Activated naive CD4-positive, alpha-beta T cell treated with anti-CD3 and anti-CD28 coated beads, Interleukin-2, amount 10 ng/mL, durations not matched to agents 7 days and 5 days (primary cell): ENCODE measurements around the gene EHBP1L1.
A peak's percentile ranks its signal among the peaks of the same experiment; 100 is the strongest.

ENCODE experiments used
- CTCF ChIA-PET: fragments of 350-600 bp; sonication (Branson Sonifier 250); formaldehyde crosslinking; loops from one replicate; lab custom pipeline; 2021; ENCODE audit warnings: antibody characterized with exemption; lab: Charles Lee
- DNase-seq: peaks from one replicate; pipeline ENCODE4 v3.0.0-alpha.2; 2020
- H3K27ac Mint-ChIP-seq: one replicate; pipeline ENCODE4 v1.8.0; 2021; ENCODE audit warnings: mild to moderate bottlenecking, moderate library complexity, mixed read lengths
- H3K27me3 Mint-ChIP-seq: one replicate; pipeline ENCODE4 v1.8.0; 2021; ENCODE audit warnings: mild to moderate bottlenecking, mixed read lengths
- H3K36me3 Mint-ChIP-seq: one replicate; pipeline ENCODE4 v1.8.0; 2021; ENCODE audit warnings: mixed read lengths
- H3K4me1 Mint-ChIP-seq: one replicate; pipeline ENCODE4 v1.8.0; 2021; ENCODE audit warnings: mixed read lengths
- H3K4me3 Mint-ChIP-seq: one replicate; pipeline ENCODE4 v1.8.0; 2021; ENCODE audit warnings: mild to moderate bottlenecking, moderate library complexity, mixed read lengths
- H3K9me3 Mint-ChIP-seq: one replicate; pipeline ENCODE4 v1.8.0; 2021; ENCODE audit warnings: mixed read lengths

The EHBP1L1 gene

DNA sequence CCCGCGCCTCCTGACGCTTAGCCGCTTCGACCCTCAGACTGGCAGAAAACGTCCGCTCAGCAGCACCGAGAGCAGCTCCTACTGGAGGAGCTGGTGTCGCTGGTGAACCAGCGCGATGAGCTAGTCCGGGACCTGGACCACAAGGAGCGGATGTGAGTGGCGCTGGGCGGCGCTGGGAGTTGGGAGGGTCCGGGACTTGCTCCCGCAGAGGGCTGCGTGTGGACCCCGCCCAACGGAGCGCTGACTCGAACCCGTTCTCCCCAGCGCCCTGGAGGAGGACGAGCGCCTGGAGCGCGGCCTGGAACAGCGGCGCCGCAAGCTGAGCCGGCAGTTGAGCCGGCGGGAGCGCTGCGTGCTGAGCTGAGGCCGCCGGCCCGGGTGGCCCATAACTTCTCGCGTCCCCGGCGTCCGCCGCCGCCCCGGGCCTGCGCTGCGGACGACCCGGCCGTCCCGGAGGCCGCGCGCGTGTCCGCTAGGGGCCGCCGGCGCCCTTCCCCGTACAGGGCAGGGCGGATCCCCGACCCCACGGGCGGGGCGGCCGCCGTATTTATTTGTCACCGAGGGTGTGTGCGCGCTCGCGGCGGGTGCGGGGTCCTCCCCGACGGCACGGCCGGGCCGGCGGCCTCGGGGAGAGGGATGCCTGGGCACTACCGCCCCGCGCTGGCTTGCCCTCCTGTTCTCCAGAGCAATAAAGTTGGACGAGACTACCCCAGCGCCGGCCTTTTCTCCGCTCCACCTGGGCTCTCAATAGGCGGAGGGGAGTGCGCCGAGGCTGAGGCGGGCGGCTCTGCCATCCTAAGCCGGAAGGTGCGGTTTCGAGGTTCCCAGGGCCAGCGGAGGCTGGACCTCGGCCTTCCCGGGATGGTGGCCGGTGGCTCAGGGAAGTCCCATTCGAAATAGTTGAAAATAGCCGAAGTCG lies 16.3 kb downstream of the EHBP1L1 start:
- peaks cover 11% of the 10 kb centered on the region for H3K36me3 Mint-ChIP-seq
- H3K9me3 Mint-ChIP-seq: no peaks in the 10 kb centered on the region
- no peak for DNase-seq
- no peak overlapping the region for H3K27ac Mint-ChIP-seq
- no peaks in the 10 kb centered on the region for H3K27me3 Mint-ChIP-seq
- no peak overlapping the region for H3K4me3 Mint-ChIP-seq
- peaks cover 45% of the 10 kb centered on the region for H3K4me1 Mint-ChIP-seq
- CTCF ChIA-PET: interaction anchor here (0.7 to 3.0 kb wide), 10 partner anchors 8 to 226 kb away, joined by 3 to 30 read pairs (median 5); partner anchors contain the start of gene FAM89B

DNA sequence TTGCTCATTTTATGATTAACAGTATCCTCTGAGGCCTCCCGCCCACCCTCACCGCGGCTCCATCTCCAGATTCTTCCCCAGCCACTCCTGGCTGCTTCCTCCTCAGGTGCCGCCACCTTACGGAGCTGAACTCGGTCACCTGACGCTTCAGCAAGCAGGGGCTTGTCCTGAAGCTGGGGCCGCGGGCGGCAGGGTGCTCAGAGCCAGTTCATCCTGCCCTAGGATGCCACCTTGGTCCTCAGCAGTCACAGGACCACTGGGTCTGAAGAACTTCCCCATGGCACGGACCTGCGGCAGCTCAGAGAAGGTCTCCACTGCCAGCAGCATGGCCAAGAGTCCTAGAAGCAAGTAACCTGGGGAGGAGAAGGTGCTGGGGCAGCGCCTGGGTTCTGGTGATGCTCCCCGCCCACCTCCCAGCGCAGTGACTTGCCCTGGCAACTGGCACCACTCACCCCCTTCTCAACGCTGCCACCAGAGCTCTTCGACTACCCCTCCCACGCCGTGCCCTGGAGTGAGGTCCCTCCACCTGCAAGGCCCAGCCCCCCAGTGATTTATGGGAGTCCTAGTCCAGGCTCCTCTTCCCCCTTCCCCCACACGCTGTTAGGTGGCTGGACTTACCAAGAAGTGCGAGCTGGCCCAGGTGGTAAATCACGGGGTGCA lies 17.1 kb downstream of the EHBP1L1 start:
- peaks cover 15% of the 10 kb centered on the region for H3K36me3 Mint-ChIP-seq
- no peak overlapping the region for H3K27ac Mint-ChIP-seq
- no peaks in the 10 kb centered on the region for H3K27me3 Mint-ChIP-seq
- CTCF ChIA-PET: interaction anchor here (0.7 to 3.5 kb wide), 15 partner anchors 9 to 226 kb away, joined by 3 to 31 read pairs (median 6); partner anchors contain the start of genes EHBP1L1, FAM89B and ZNRD2
- H3K4me1 Mint-ChIP-seq: peaks cover 37% of the 10 kb centered on the region
- no peak overlapping the region for H3K4me3 Mint-ChIP-seq
- no peak for DNase-seq
- no peaks in the 10 kb centered on the region for H3K9me3 Mint-ChIP-seq

DNA sequence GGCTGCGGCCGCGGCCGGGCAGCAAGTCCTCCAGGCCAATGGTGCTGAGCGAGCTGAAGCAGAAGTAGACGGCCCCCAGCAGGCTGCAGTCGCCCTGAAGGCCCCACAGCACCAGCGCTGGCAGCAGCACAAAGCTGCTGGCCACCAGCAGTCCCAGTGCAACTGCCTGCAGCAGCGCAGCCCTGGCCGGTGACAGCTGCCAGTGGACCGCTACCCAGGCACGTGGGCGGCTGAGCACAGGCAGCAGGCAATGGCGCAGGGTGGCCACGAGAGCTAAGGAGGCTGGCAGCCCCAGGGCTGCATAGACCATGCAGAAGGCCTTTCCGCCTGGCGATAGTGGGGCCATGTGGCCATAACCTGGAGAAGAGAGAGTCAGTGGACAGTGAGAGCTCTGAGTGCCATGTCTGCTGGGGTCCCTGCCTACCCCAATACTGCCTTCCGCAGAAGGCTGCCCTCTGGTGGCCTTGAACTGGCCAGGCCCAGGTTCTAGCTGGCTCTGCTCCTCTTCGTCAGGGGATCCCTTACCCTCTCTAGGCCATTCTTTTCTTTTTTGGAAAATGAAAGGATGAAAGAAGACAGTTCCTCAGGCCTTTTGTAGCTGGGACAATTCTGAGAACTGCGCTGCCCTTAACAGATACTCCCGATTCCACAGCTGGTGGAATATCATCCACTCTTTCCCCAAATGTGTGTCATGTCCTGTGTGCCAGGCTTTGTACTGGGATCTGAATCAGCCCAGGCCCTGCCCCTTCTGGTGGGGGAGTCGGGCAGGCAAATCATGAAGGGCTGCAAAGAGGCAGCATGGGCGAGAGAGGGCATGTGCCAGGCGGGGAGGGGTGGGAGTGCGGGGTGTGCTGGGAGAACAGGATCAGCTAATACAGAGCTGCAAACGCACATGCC lies 17.9 kb downstream of the EHBP1L1 start:
- no peaks in the 10 kb centered on the region for H3K9me3 Mint-ChIP-seq
- H3K27ac Mint-ChIP-seq: peak overlapping the region; percentile 52
- DNase-seq: peak; percentile 59
- H3K36me3 Mint-ChIP-seq: peaks cover 14% of the 10 kb centered on the region
- CTCF ChIA-PET: interaction anchor here (0.6 to 3.5 kb wide), 24 partner anchors 10 to 557 kb away, joined by 3 to 31 read pairs (median 4); partner anchors contain the start of genes EHBP1L1, FAM89B, PCNX3 and ZNRD2
- H3K4me1 Mint-ChIP-seq: peaks cover 30% of the 10 kb centered on the region
- H3K4me3 Mint-ChIP-seq: no peak overlapping the region
- no peaks in the 10 kb centered on the region for H3K27me3 Mint-ChIP-seq

DNA sequence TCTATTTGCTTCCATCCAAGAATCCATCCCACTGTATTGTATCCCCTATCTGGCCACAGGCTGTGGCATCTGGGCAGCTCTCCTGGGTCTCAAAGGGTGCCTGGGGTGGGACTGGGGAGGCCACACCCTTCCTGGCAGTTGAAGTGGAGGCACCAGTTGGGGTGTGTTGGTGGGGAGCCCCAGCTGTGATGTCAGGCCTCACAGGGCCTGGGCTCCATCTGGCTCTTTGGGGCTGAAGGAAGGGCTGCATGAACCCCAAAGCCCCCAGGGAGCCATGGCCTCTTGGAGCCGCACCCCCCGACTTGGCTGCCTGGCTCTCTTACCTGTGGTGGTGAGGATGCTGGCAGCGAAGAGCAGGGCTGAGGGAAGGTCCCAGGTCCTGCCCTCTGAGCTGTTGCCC lies 19.3 kb downstream of the EHBP1L1 start:
- CTCF ChIA-PET: interaction anchor here (1.0 to 3.5 kb wide), 7 partner anchors 9 to 54 kb away, joined by 3 to 31 read pairs (median 21); partner anchors contain the start of genes EHBP1L1, FAM89B, PCNX3 and ZNRD2
- peaks cover 25% of the 10 kb centered on the region for H3K4me1 Mint-ChIP-seq
- H3K4me3 Mint-ChIP-seq: no peak overlapping the region
- peaks cover 17% of the 10 kb centered on the region for H3K36me3 Mint-ChIP-seq
- peak overlapping the region; percentile 67 for H3K27ac Mint-ChIP-seq
- no peak for DNase-seq
- H3K9me3 Mint-ChIP-seq: no peaks in the 10 kb centered on the region
- no peaks in the 10 kb centered on the region for H3K27me3 Mint-ChIP-seq

DNA sequence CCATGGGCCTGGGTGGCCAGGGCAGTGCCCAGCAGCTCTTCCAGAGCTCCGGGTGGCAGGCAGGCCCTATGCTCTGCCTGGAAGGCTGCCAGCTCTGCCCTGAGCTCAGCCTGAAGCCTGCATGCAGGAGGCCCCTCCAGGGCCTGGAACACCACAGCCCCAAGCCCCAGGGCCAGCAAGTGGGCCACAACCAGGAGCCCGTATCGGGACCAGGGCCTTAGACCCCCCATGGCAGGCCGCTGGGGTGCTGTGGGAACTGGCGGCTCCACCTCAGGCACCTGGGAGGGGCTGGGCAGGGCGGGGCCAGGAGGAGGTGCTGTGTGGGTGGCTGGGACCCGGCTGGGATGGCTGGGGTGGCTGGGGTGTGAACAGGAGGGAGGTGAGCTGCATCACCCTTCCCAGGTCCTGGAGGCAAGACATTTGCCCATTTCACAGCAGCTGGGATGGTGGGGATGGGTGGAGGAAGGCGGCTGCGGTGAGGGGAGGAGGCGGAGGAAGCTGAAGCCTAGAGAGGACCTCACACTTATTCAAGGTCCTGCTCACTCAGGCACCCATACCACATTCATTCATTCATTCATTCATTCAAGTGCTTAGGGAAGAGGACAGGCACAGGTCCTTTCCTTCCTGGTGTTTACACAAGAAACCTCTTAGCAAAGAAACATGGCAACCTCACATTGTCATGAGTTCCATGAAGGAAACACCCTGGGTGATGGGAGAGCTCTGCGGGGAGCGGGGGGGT lies 19.9 kb downstream of the EHBP1L1 start, which contains the start of gene KCNK7:
TSS of gene KCNK7 (minus strand) at position 258 of the 739 bp plus-strand sequence. CDS start at position 230, 28 bp downstream.
- Mint-ChIP-seq H3K27ac (peak within 1 kb of the TSS; percentile 67), H3K4me1 (peaks cover 25% of the 10 kb centered on the region), H3K27me3 (no peaks in the 10 kb centered on the region), H3K36me3 (peaks cover 13% of the 10 kb centered on the region), H3K9me3 (no peaks in the 10 kb centered on the region), H3K4me3 (no peak within 1 kb of the TSS)
- DNase-seq: no peak
- CTCF ChIA-PET: interaction anchor here (1.0 to 3.5 kb wide), 7 partner anchors 8 to 54 kb away, joined by 3 to 31 read pairs (median 15); partner anchors contain the start of genes EHBP1L1 and PCNX3

DNA sequence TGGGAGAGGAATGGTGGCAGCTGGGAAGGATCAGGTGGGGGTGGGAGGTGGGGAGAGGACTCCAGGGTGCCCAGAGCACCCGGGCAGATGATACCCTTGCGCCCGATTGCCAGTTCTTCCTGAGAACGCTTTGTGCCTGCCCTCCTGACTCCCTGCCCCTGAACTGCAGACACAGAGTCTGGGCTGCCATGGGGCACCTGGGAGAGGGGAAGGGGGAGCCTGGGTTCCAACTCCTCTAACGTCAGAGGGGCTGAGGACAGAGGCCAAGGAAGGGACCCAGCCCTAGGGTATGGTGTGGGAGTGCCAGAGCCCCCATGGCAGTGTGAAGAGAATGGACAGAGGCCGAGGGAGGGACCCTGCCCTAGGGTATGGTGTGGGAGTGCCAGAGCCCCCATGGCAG lies 20.7 kb downstream of the EHBP1L1 start:
- H3K4me1 Mint-ChIP-seq: peaks cover 25% of the 10 kb centered on the region
- H3K36me3 Mint-ChIP-seq: peaks cover 12% of the 10 kb centered on the region
- H3K4me3 Mint-ChIP-seq: no peak overlapping the region
- CTCF ChIA-PET: interaction anchor here (1.2 to 3.5 kb wide), 3 partner anchors 13 to 19 kb away, joined by 3 to 31 read pairs (median 3); partner anchors contain the start of genes EHBP1L1 and PCNX3
- no peaks in the 10 kb centered on the region for H3K9me3 Mint-ChIP-seq
- H3K27me3 Mint-ChIP-seq: no peaks in the 10 kb centered on the region
- H3K27ac Mint-ChIP-seq: peak overlapping the region; percentile 19
- no peak for DNase-seq

DNA sequence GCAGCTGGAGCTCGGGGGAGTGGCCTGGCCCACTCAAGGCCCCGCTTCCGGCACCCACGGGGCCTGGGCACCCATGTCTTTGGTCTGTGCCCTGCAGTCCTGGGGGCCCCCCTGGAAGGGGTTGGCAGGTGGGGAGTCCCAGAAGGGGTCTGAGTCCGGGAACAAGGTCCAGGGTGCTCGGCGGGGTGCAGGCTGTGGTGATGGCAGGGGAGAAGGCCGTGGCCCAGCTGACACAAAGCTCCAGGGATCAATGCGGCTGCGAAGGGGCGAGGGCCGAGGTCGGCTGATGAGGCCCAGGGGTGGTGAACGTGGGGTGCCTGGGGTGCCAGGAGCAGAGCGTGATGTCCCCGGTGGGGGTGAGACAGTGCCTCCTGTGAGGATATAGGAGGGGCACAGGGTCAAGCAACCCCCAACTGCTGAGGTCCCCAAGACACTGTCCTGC lies 22.4 kb downstream of the EHBP1L1 start:
- CTCF ChIA-PET: interaction anchor here (1.1 kb wide), 1 partner anchor 10 kb away, joined by 3 read pairs; no protein-coding TSS in a partner anchor
- H3K36me3 Mint-ChIP-seq: peaks cover 12% of the 10 kb centered on the region
- H3K9me3 Mint-ChIP-seq: no peaks in the 10 kb centered on the region
- no peaks in the 10 kb centered on the region for H3K27me3 Mint-ChIP-seq
- H3K27ac Mint-ChIP-seq: no peak overlapping the region
- no peak overlapping the region for H3K4me3 Mint-ChIP-seq
- H3K4me1 Mint-ChIP-seq: peaks cover 25% of the 10 kb centered on the region
- DNase-seq: no peak

DNA sequence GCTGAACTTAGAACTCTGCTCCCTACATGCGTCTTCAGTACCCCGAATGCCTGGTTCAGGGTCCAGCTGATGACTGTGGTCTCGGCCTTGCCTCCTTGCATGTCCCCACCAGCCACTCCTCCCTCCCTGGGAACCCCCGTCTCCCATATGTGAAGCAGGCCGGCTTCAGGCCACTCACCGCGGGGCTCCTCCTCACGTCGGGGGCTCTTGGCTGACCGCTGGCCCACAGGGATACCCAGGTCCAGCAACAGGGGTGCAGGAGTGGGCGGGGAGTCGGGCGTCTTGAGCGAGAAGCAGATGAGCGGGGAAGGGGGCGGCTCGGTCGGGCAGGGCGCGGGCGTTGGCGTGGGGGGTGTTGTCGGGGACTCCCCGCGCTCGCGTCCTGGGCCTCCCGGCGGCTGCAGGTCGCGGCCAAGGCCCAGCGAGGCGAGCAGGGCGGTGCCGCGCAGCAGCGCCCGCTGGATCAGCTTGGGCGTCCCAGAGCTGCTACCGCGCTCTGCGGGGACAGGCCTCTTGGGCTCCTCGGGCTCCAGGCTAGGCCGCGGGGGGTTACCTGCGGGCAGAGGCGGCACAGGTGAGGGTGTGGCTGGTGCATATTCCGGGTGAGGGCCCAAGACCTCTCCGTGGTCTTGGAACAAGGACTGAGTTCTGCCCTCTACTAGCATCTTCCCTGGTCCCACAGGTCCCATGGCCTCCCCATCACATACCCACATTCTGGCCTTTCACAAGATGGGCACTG lies 23.5 kb downstream of the EHBP1L1 start:
- CTCF ChIA-PET: interaction anchor here (1.0 kb wide), 1 partner anchor 11 kb away, joined by 3 read pairs; no protein-coding TSS in a partner anchor
- peaks cover 19% of the 10 kb centered on the region for H3K36me3 Mint-ChIP-seq

DNA sequence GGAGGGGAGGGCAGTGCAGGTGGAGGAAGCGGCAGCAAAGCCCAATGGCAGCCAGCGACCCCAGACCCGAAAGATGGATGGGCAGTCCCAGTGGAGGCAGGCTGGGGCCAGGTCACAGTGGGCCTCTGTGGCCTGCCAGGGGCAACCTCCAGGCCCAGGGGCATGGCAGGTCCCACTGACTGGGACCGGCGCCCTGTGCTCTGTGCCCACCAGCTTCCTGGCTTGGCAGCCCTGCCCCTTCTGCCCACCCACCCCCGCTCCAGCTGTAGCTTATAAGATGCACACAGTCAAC lies 24.0 kb downstream of the EHBP1L1 start:
- Mint-ChIP-seq H3K9me3 (no peaks in the 10 kb centered on the region), H3K36me3 (peaks cover 21% of the 10 kb centered on the region), H3K4me3 (no peak overlapping the region), H3K27ac (no peak overlapping the region), H3K4me1 (peaks cover 14% of the 10 kb centered on the region), H3K27me3 (no peaks in the 10 kb centered on the region)
- CTCF ChIA-PET: interaction anchor here (1.0 kb wide), 1 partner anchor 11 kb away, joined by 3 read pairs; no protein-coding TSS in a partner anchor
- DNase-seq: no peak

More for the DNA sequence above, 23.5 kb downstream of the EHBP1L1 start:
- Mint-ChIP-seq H3K4me1 (peaks cover 17% of the 10 kb centered on the region), H3K27ac (no peak overlapping the region), H3K9me3 (no peaks in the 10 kb centered on the region), H3K4me3 (no peak overlapping the region), H3K27me3 (no peaks in the 10 kb centered on the region)
- DNase-seq: no peak

DNA sequence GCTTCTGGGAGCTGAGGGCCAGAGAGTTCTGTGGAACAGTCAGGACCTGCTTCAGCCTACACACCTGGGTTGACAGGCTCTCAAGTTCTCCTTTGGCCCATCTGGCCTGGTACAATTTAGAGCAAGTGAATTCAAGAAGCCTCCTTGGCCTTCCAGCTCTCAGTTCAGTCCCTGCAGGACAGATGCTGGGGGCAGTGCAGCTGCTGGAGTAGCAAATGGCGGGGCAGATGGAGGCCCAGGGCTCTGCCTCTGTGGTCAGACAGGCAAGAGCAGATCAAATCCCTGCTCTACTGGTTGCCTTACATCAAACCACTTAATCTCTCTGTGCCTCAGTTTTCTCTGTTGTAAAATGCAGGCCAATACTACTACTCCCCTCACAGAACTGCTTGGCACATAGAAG lies 28.4 kb downstream of the EHBP1L1 start:
- CTCF ChIA-PET: interaction anchor here (2.2 to 3.1 kb wide), 2 partner anchors 9 to 10 kb away, joined by 7 to 21 read pairs; no protein-coding TSS in a partner anchor
- DNase-seq: no peak
- Mint-ChIP-seq H3K4me1 (peaks cover 8% of the 10 kb centered on the region), H3K4me3 (no peak overlapping the region), H3K9me3 (no peaks in the 10 kb centered on the region), H3K36me3 (peaks cover 40% of the 10 kb centered on the region), H3K27me3 (no peaks in the 10 kb centered on the region), H3K27ac (no peak overlapping the region)

DNA sequence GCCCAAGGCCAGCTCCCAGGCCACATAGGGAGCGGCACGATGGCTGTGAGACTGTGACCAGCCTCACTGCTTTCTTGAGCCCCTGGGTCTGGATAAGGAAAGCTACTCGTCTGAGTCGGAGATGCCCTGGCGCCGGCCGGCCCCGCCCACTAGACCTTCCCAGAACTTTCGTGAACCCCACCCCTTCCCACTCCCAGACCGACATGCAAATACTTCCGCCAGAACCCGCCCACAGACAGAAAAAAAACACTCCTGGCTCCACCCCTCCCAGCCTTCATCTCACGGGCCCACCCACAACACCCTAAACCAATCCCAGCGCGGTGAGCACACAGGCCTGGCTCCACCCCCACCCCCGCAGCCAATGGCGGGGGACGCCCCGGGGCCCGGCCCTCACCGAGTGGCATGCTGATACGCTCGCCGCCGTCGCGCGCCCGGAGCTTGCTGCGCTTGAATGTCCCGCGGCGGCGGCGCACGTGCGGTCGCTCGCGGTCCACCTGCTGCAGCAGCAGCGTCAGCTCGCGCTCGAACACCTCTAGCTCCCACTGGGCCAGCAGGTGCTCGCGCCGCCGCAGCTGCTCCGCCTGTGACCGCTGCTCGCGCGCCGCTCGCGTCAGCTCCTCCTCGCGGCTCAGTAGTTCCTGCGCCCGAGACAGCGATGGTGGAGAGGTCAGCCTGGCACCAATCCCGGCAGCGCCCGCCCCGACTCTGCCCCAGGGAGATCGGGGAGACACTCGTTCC lies 31.2 kb downstream of the EHBP1L1 start:
- CTCF ChIA-PET: interaction anchor here (1.1 kb wide), 1 partner anchor 13 kb away, joined by 5 read pairs; no protein-coding TSS in a partner anchor
- no peak overlapping the region for H3K27ac Mint-ChIP-seq
- H3K4me1 Mint-ChIP-seq: peaks cover 36% of the 10 kb centered on the region
- DNase-seq: no peak
- H3K9me3 Mint-ChIP-seq: no peaks in the 10 kb centered on the region
- no peak overlapping the region for H3K4me3 Mint-ChIP-seq
- peaks cover 51% of the 10 kb centered on the region for H3K36me3 Mint-ChIP-seq
- H3K27me3 Mint-ChIP-seq: no peaks in the 10 kb centered on the region
